B cell (primary cell): Measurements from ENCODE around the gene PLCL1. TPM values are rescaled to one million over a fixed set of nuclear protein-coding genes. Genes with fewer than 3 reads are reported as not detected.

Experiments used
- ATAC-seq: fragments of 200-7000 bp; cut with Tn5 transposase; one replicate; pipeline ENCODE4 v1.10.0; 2021; ENCODE audit warnings: low read depth, mild to moderate bottlenecking, moderate number of reproducible peaks, moderate library complexity
- CTCF ChIA-PET: fragments of 350-600 bp; sonication (Branson Sonifier 250); formaldehyde crosslinking; loops from one replicate; lab custom pipeline; 2021; ENCODE audit warnings: antibody characterized with exemption, inconsistent platforms; lab: Charles Lee
- POLR2A ChIA-PET: fragments of 350-600 bp; sonication (Branson Sonifier 250); formaldehyde crosslinking; loops from one replicate; lab custom pipeline; 2021; ENCODE audit warnings: antibody characterized with exemption; lab: Charles Lee
- DNase-seq: peaks from one replicate; pipeline ENCODE4 v3.0.0; 2013
- H2AFZ ChIP-seq: 2 replicates; pipeline ENCODE4 v1.6.1; 2012; ENCODE audit warnings: mild to moderate bottlenecking, low read depth, low read length; ENCODE audit not compliant: insufficient read depth, poor library complexity, severe bottlenecking
- H3K27ac ChIP-seq, 2 donors: 1 replicate in 1 of 2; 2 replicates in 1 of 2; pipeline ENCODE4 v1.5.1; 2012 to 2013; ENCODE audit warnings: low read length in 2 of 2, mild to moderate bottlenecking in 2 of 2, moderate library complexity in 1 of 2
- H3K27me3 ChIP-seq, 4 experiments: fragments of 200-600 bp in 1 of 4; sonication (generic) in 1 of 4; replicated peaks in 1 of 4; 1 replicate in 2 of 4; 2 replicates in 2 of 4; pipeline versions ENCODE4 v1.6.1 to v1.7.0; 2013 to 2016; ENCODE audit warnings: low read length in 3 of 4, mild to moderate bottlenecking in 2 of 4, mixed read lengths in 1 of 4, moderate library complexity in 1 of 4; ENCODE audit not compliant: insufficient read depth in 4 of 4, control insufficient read depth in 3 of 4; ENCODE audit errors: control extremely low read depth in 1 of 4
- H3K36me3 ChIP-seq, 2 experiments: replicated peaks in 1 of 2; 1 replicate in 1 of 2; 2 replicates in 1 of 2; pipeline versions ENCODE4 v1.6.1 to v1.7.1; 2013; ENCODE audit warnings: low read length in 1 of 2; ENCODE audit not compliant: insufficient read depth in 2 of 2, control insufficient read depth in 1 of 2; ENCODE audit errors: control extremely low read depth in 1 of 2, extremely low read depth in 1 of 2
- H3K4me1 ChIP-seq, 2 donors: fragments of 200-600 bp in 1 of 2; sonication (generic) in 1 of 2; 1 replicate in 1 of 2; 2 replicates in 1 of 2; pipeline versions ENCODE4 v1.5.1 to v1.6.1; 2013 to 2017; ENCODE audit warnings: low read length in 2 of 2; ENCODE audit not compliant: control insufficient read depth in 2 of 2, insufficient read depth in 2 of 2
- H3K4me2 ChIP-seq: replicated peaks from 2 replicates; pipeline ENCODE3; 2012; ENCODE audit warnings: mild to moderate bottlenecking, low read depth, low read length; ENCODE audit not compliant: poor library complexity, severe bottlenecking
- H3K4me3 ChIP-seq, 5 experiments: fragments of 200-600 bp in 1 of 5; sonication (generic) in 1 of 5; 1 replicate in 3 of 5; 2 replicates in 2 of 5; pipeline versions ENCODE4 v1.5.1 to v1.7.0; 2011 to 2016; ENCODE audit warnings: low read length in 4 of 5, mild to moderate bottlenecking in 4 of 5, low read depth in 2 of 5, control low read depth in 1 of 5, moderate library complexity in 1 of 5; ENCODE audit not compliant: insufficient read depth in 1 of 5; ENCODE audit errors: control extremely low read depth in 1 of 5, extremely low read depth in 1 of 5
- H3K79me2 ChIP-seq: fragments of 200-600 bp; sonication (generic); one replicate; pipeline ENCODE4 v1.6.0; 2016; ENCODE audit warnings: low read length; ENCODE audit not compliant: control insufficient read depth, insufficient read depth
- H3K9ac ChIP-seq: fragments of 200-600 bp; sonication (generic); 2 replicates; pipeline ENCODE4 v1.6.1; 2017; ENCODE audit warnings: mild to moderate bottlenecking, low read length, moderate library complexity
- H3K9me3 ChIP-seq, 3 donors: one replicate each; pipeline versions ENCODE4 v1.6.1 to v1.7.1; 2013; ENCODE audit warnings: low read length in 2 of 3; ENCODE audit not compliant: control insufficient read depth in 2 of 3, insufficient read depth in 1 of 3; ENCODE audit errors: control extremely low read depth in 1 of 3
- H4K20me1 ChIP-seq: 2 replicates; pipeline ENCODE4 v1.6.0; 2012; ENCODE audit warnings: mild to moderate bottlenecking, low read length; ENCODE audit not compliant: insufficient read depth, control insufficient read depth, poor library complexity, severe bottlenecking
- H3K27ac Mint-ChIP-seq: one replicate; pipeline ENCODE4 v1.8.0; 2021; ENCODE audit warnings: mixed read lengths
- H3K27me3 Mint-ChIP-seq: one replicate; pipeline ENCODE4 v1.8.0; 2021; ENCODE audit warnings: mixed read lengths
- H3K4me1 Mint-ChIP-seq: one replicate; pipeline ENCODE4 v1.8.0; 2021; ENCODE audit warnings: mixed read lengths
- H3K4me3 Mint-ChIP-seq: one replicate; pipeline ENCODE4 v1.8.0; 2021; ENCODE audit warnings: mixed read lengths
- H3K9me3 Mint-ChIP-seq: one replicate; pipeline ENCODE4 v1.8.0; 2022; ENCODE audit warnings: mixed read lengths; ENCODE audit not compliant: insufficient read depth
- EZH2 ChIP-seq: IDR thresholded peaks from 2 replicates; pipeline ENCODE4 v1.6.1; 2012; ENCODE audit warnings: borderline replicate concordance, low read depth, mild to moderate bottlenecking, moderate library complexity, low read length; ENCODE audit not compliant: insufficient read depth, poor library complexity, severe bottlenecking
- WGBS: methylation state at CpG from one replicate; pipeline ENCODE4 v1.1.5; 2013; ENCODE audit warnings: missing lambda C conversion rate; ENCODE audit not compliant: insufficient coverage; 5-methylcytosine and 5-hydroxymethylcytosine counted together
- intact Hi-C: fragments of 100-400 bp; cut with micrococcal nuclease; formaldehyde crosslinking; loops from one replicate; pipeline ENCODE4 v1.10.0; 2022
- polyA plus RNA-seq: library from polyadenylated mRNA; depleted of rRNA; stranded (reverse); fragments of >200 nt; gene quantifications from 2 replicates; pipeline ENCODE4 v1.2.3, GENCODE V29; 2012
- total RNA-seq, 2 donors: library from RNA; stranded (reverse); fragments of 120-200 nt in 1 of 2; gene quantifications; 1 replicate in 1 of 2; 2 replicates in 1 of 2; pipeline versions ENCODE4 v1.2.3 to v1.2.4, GENCODE V29; 2013 to 2022
- TF ChIP-seq, protein P1 (sequence below): fragments of 200-600 bp; IDR thresholded peaks from one replicate; pipeline ENCODE4 v1.8.0; 2022; ENCODE audit warnings: antibody characterized with exemption, mild to moderate bottlenecking

Gene PLCL1
- total and polyA plus RNA-seq, 2 donors (not counting 1 experiment from before 2014, with no cell fraction given), result 0.07 to 0.25 TPM

DNA sequence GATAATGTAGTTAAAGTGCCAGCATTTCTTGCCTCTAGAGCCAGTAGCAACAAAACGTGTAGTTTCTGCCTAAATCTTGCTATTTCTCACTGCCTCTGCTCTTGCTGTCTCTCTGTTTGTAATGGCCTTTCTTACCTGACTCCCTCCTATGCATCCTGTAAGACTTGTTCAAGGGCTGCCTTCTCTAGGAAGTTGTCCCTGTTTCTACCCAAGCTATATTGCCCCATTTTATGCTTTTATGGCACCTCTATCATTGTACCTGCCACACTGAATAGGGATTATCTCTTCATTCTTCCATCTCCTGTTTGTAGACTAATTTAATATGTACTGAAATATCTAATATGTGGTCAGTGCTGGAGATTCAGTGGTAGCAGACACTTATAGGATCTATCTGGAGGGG is 49.2 kb downstream of the PLCL1 start:
- Mint-ChIP-seq H3K27ac (no peak overlapping the region), H3K4me3 (no peak overlapping the region), H3K27me3 (peaks cover 3% of the 10 kb centered on the region), H3K9me3 (peaks cover 4% of the 10 kb centered on the region), H3K4me1 (no peaks in the 10 kb centered on the region)
- ATAC-seq (no peak), DNase-seq (no peak)
- Histone ChIP-seq H2AFZ (no peak overlapping the region), H3K36me3 (no peaks in the 10 kb centered on the region), H3K4me3 (no peak overlapping the region), H3K27ac (no peak overlapping the region), H4K20me1 (no peaks in the 10 kb centered on the region), H3K4me1 (no peaks in the 10 kb centered on the region), H3K79me2 (no peaks in the 10 kb centered on the region), H3K27me3 (no peaks in the 10 kb centered on the region), H3K4me2 (no peak overlapping the region), H3K9ac (no peak overlapping the region), H3K9me3 (no peaks in the 10 kb centered on the region)
- ChIA-PET POLR2A (no interaction called here), CTCF (no interaction called here)
- 57% methylated on average over 1 of the region's 1 CpG for WGBS
- intact Hi-C loops, result no loop called here
- TF ChIP-seq, protein P1, sequence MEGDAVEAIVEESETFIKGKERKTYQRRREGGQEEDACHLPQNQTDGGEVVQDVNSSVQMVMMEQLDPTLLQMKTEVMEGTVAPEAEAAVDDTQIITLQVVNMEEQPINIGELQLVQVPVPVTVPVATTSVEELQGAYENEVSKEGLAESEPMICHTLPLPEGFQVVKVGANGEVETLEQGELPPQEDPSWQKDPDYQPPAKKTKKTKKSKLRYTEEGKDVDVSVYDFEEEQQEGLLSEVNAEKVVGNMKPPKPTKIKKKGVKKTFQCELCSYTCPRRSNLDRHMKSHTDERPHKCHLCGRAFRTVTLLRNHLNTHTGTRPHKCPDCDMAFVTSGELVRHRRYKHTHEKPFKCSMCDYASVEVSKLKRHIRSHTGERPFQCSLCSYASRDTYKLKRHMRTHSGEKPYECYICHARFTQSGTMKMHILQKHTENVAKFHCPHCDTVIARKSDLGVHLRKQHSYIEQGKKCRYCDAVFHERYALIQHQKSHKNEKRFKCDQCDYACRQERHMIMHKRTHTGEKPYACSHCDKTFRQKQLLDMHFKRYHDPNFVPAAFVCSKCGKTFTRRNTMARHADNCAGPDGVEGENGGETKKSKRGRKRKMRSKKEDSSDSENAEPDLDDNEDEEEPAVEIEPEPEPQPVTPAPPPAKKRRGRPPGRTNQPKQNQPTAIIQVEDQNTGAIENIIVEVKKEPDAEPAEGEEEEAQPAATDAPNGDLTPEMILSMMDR, result no peak
- no peak for TF ChIP-seq EZH2

- no peak overlapping the region for H3K4me3 Mint-ChIP-seq
- H3K27ac Mint-ChIP-seq, result no peak overlapping the region
- Histone ChIP-seq H3K9me3 (no peaks in the 10 kb centered on the region), H3K27me3 (no peaks in the 10 kb centered on the region), H4K20me1 (no peaks in the 10 kb centered on the region), H3K36me3 (no peaks in the 10 kb centered on the region), H3K4me1 (no peaks in the 10 kb centered on the region), H3K4me2 (no peak overlapping the region), H3K9ac (no peak overlapping the region), H3K79me2 (no peaks in the 10 kb centered on the region), H3K27ac (no peak overlapping the region), H2AFZ (no peak overlapping the region), H3K4me3 (no peak overlapping the region)
- ATAC-seq (no peak), DNase-seq (no peak)
- peaks cover 4% of the 10 kb centered on the region for H3K9me3 Mint-ChIP-seq
- 100% methylated on average over 1 of the region's 1 CpG for WGBS
- ChIA-PET POLR2A (no interaction called here), CTCF (no interaction called here)
- intact Hi-C loops, result no loop called here
- H3K4me1 Mint-ChIP-seq, result no peaks in the 10 kb centered on the region
- peaks cover 8% of the 10 kb centered on the region for H3K27me3 Mint-ChIP-seq
- TF ChIP-seq, protein P1, result no peak
- TF ChIP-seq EZH2, result no peak
Observed at GRCh38 chr2:197857476-197858107, 53.2 kb downstream of the PLCL1 start.
